Nephron (organoid): ENCODE data around the gene KRT32.

Source experiments
- H3K27ac Mint-ChIP-seq, 3 experiments: 2 replicates each; pipeline ENCODE4 v1.8.0; 2020; ENCODE audit warnings: mixed read lengths in 3 of 3, mild to moderate bottlenecking in 2 of 3, moderate library complexity in 1 of 3
- H3K27me3 Mint-ChIP-seq: 2 replicates; pipeline ENCODE4 v1.8.0; 2021; ENCODE audit warnings: low read depth, mild to moderate bottlenecking, moderate library complexity, mixed read lengths
- H3K36me3 Mint-ChIP-seq: 2 replicates; pipeline ENCODE4 v1.8.0; 2020; ENCODE audit warnings: low read depth, mixed read lengths
- H3K4me1 Mint-ChIP-seq: 2 replicates; pipeline ENCODE4 v1.8.0; 2020; ENCODE audit warnings: mixed read lengths
- H3K4me3 Mint-ChIP-seq, 3 experiments: 2 replicates each; pipeline ENCODE4 v1.8.0; 2020; ENCODE audit warnings: mild to moderate bottlenecking in 3 of 3, mixed read lengths in 3 of 3, moderate library complexity in 2 of 3
- H3K9me3 Mint-ChIP-seq: 2 replicates; pipeline ENCODE4 v1.8.0; 2020; ENCODE audit warnings: mixed read lengths
- CTCF ChIP-seq, 3 experiments: fragments of 200-600 bp; sonication (generic); IDR thresholded peaks; one replicate each; pipeline ENCODE4 v1.5.0; 2021; ENCODE audit warnings: antibody characterized with exemption in 3 of 3; ENCODE audit not compliant: unreplicated experiment in 3 of 3

The KRT32 gene

DNA sequence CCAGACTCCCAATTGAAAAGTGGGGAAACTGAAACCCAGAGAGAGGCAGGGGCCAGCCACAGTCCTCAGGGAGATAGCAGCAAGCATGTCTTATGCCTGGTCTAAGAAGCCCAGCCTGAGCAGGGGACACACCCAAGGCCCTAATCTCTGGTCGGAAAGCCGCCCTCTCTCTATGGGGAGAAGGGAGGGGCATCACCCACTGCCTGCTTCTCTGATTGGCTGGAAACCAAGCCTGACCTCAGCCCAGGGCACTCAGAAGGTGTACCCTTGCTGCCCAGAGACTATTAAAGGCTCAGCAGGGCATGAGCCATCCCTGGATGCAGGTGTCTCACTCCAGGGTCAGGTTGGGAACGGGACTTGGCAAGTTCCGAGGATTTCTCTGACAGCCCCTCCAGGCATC is 43.9 kb upstream of the KRT32 start:
- Mint-ChIP-seq H3K4me3 (no peak overlapping the region), H3K9me3 (no peaks in the 10 kb centered on the region), H3K4me1 (no peaks in the 10 kb centered on the region), H3K27me3 (peaks cover 32% of the 10 kb centered on the region), H3K36me3 (no peaks in the 10 kb centered on the region), H3K27ac (no peak overlapping the region)
- TF ChIP-seq CTCF (IDR thresholded peaks at IDR 0.05; ENCODE audit: unreplicated experiment in 3 of 3) = no peak

GRCh38 chr17:41510251-41511065 is 43.3 kb upstream of the KRT32 start:
- no peak for TF ChIP-seq CTCF (IDR thresholded peaks at IDR 0.05; ENCODE audit: unreplicated experiment in 3 of 3)
- Mint-ChIP-seq H3K36me3 (no peaks in the 10 kb centered on the region), H3K4me1 (no peaks in the 10 kb centered on the region), H3K27me3 (peaks cover 36% of the 10 kb centered on the region), H3K27ac (no peak overlapping the region), H3K9me3 (no peaks in the 10 kb centered on the region), H3K4me3 (no peak overlapping the region)

- Mint-ChIP-seq H3K27me3 (peaks cover 37% of the 10 kb centered on the region), H3K4me1 (peaks cover 16% of the 10 kb centered on the region), H3K4me3 (no peak overlapping the region), H3K27ac (no peak overlapping the region), H3K9me3 (no peaks in the 10 kb centered on the region), H3K36me3 (no peaks in the 10 kb centered on the region)
- no peak for TF ChIP-seq CTCF (IDR thresholded peaks at IDR 0.05; ENCODE audit: unreplicated experiment in 3 of 3)
These were observed 40.2 kb upstream of the KRT32 start for GRCh38 chr17:41507315-41507880.

DNA sequence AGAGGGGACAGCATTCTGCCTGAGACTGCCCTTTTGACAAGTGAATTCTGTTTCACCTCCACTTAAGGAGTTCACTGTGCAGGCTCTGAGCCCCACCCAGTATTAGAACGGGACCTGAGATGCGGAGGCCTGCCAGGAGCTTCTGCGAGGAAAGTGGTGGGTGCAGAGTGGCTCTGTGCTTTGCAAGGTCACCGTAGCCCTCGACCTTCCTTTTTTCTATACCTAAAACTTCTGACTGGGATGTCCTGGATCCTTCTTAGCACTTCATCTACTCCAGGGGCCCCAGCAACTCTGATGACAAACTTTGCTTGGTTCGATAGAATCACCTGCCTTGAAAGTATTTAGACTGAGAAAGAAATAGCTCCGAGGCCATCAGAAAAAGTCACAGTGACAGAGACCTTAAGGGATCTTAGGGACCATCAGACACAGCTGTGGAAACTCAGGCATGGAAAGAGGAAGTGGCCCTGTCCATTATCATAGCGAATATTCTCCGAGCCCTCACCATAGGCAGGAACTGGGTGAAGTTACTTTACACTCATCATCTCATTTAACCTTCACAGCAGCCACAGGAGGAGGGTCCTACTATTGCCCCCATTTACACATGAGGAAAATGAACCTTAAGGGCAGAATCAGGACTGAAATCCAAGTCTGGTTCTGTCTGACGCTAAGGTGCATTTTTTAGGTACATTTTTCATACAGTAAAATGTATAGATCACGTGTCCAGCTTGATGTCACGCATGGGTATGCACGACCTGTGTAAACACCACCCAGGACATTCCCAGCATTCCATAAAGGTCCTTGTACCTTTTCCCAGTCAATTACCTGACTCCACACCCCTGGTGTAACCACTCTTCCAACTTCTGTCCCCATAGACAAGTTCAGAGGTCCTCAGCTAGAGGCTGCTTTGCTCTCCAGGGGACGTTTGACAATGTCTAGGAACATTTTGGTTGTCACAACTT is 38.9 kb upstream of the KRT32 start:
- Mint-ChIP-seq H3K36me3 (no peaks in the 10 kb centered on the region), H3K27ac (peak overlapping the region in 1 of 3 experiments; percentile 8), H3K4me3 (no peak overlapping the region), H3K27me3 (peaks cover 40% of the 10 kb centered on the region), H3K9me3 (no peaks in the 10 kb centered on the region), H3K4me1 (peaks cover 16% of the 10 kb centered on the region)
- TF ChIP-seq CTCF (IDR thresholded peaks at IDR 0.05; ENCODE audit: unreplicated experiment in 3 of 3) = no peak

DNA sequence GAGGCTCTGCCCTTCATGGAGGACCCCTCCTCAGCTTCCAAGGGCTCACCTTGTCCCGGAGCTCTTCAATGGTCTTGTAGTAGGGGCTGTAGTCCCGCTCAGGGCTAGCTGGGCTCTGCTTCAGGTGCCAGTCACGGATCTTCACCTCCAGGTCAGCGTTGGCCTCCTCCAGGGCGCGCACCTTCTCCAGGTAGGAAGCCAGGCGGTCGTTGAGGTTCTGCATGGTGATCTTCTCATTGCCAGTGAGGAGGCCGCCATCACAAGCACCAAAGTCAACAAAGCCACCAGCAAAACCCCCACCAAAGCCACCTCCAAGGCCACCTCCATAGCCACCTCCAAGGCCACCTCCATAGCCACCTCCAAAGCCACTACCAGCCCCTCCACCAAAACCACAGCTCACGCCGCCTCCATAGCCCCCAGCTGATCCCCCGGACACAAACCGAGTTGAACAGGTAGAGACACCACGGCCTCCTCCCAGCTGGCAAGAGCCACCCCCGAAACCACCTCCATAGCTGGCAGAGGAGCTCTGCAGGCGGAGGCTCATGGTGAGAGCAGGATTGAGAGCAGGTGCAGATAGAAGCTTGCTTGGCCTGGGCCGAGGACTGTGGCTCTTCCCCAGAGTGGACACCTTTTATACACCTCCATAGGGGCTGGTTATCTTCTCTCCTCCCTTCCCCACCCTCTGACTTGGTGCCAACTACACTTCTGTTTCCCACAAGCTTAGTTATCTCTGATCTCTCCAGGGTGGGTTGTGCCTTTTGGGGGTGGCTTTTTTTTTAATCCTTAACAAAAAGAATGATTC is 38.0 kb upstream of the KRT32 start, which contains the start of gene KRT13:
TSS of gene KRT13 (minus strand) at position 606 of the 802 bp plus-strand sequence. CDS start at position 544, 62 bp downstream.
- H3K27me3 Mint-ChIP-seq = peaks cover 40% of the 10 kb centered on the region
- no peaks in the 10 kb centered on the region for H3K9me3 Mint-ChIP-seq
- H3K36me3 Mint-ChIP-seq = no peaks in the 10 kb centered on the region
- H3K27ac Mint-ChIP-seq = peak within 1 kb of the TSS in 2 of 3 experiments; percentile 1 to 30
- no peak within 1 kb of the TSS for H3K4me3 Mint-ChIP-seq
- TF ChIP-seq CTCF (IDR thresholded peaks at IDR 0.05; ENCODE audit: unreplicated experiment in 3 of 3) = no peak
- H3K4me1 Mint-ChIP-seq = peaks cover 22% of the 10 kb centered on the region
